ENCODE data around the gene TLE4.

Gene TLE4

DNA sequence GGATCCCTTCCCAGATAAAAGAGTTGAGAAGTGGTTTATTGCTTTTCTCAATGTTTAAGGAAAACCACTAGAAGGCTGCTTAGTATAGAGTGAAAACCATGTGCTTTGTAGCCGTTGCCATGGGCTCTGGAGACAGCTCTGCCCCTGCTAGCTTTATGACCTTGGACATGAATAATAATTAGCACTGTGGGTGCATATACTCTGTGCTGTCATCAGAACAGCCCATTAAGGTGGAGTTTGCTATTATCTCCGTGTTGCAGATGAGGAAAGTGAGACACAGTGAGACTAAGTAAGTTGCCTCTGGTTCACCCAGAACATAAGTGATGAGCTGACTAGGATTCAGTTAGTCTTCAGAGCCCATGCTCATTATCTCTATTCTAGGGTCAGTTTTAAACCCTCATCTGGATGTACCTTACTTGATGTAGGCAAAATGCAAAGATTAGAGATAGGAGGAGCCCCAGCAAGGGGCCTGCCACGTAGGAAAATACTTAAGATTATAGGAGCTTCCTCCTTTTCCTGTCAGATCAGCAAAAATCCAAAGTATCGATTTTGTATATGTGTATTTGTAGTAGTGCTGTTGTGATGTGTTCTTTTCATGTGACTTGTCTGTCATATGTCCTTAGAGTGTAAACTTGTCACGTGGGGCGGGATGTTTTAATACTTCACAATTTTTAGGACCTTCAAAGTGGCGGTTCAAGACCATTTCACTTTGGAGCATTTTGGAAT lies 102.5 kb downstream of the TLE4 start:
- TF ChIP-seq CTCF (IDR thresholded peaks at IDR 0.05; ENCODE audit: extremely low read depth, missing control alignments) = no peak
- DNase-seq (ENCODE audit: low spot score) = no peak

DNA sequence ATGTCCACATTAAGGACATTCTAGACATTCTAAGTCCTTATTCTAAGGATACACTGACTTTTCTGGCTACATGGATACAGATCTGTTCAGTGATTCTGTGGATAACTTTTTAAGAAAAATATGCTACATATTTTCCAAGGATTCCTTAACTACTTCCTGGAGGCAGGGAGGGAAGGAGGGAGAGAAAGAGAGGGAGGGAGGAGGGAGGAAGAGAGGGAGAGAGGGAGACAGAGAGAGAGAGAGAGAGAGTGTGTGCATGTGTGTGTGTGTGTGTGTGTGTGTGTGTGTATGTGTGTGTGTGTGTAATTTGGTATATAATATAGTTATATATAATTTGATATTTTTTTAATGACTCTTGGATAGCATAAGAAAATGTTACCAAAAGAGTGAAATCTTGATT lies 109.8 kb downstream of the TLE4 start:
- TF ChIP-seq CTCF (IDR thresholded peaks at IDR 0.05; ENCODE audit: extremely low read depth, missing control alignments) = no peak
- DNase-seq (ENCODE audit: low spot score) = no peak

DNA sequence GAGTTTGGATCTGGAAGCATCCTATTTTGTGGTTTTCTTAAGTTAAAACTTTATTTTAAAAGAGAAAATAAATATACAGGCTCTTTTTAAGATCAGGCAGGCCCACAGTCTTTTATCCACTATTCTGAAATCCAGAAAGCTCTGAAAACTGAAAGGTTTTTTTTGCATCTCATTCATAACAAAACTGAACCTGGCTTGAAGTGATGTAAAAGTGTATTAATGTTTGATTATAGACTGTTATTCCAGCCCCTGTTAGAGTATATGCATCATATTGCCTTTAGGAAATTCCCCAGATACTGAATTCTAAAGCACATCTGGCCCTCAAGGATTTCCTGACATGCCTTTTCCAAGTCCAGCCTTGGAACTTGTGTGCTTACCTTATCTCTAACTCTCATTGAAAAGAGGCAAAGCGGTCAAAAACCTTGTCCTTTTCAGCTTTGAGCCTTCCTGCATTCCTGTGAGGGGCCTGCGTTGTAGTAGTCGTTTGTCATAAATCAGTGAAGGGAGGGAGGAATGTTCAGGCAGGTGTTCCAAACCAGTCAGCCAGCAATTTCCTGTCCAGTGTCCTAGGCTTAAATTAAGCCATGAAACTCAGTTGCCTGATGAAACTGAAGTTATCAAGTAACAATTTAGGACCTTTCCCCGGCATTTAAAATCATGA lies 110.4 kb downstream of the TLE4 start:
- DNase-seq (ENCODE audit: low spot score) = no peak
- no peak for TF ChIP-seq CTCF (IDR thresholded peaks at IDR 0.05; ENCODE audit: extremely low read depth, missing control alignments)

DNA sequence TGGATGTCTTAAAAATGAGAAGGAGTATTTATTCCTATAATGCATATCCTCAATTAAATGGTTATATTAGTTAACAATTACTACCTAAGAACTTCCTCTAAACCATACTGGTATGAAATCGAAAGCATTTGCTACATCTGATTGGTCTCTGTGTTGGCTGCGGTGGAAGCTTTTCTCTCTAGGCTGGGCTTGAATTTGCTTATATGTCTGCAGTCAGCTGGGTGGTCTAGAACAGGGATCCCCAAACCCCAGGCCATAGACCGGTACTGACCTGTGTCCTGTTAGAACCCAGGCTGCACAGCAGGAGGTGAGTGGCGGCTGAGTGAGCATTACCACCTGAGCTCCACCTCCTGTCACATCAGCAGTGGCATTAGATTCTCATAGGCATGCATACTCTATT lies 112.3 kb downstream of the TLE4 start:
- TF ChIP-seq CTCF (IDR thresholded peaks at IDR 0.05; ENCODE audit: extremely low read depth, missing control alignments) = no peak
- DNase-seq (ENCODE audit: low spot score) = no peak

- no peak for TF ChIP-seq CTCF (IDR thresholded peaks at IDR 0.05; ENCODE audit: extremely low read depth, missing control alignments)
Measured at GRCh38 chr9:79684711-79685575, 113.2 kb downstream of the TLE4 start.

DNA sequence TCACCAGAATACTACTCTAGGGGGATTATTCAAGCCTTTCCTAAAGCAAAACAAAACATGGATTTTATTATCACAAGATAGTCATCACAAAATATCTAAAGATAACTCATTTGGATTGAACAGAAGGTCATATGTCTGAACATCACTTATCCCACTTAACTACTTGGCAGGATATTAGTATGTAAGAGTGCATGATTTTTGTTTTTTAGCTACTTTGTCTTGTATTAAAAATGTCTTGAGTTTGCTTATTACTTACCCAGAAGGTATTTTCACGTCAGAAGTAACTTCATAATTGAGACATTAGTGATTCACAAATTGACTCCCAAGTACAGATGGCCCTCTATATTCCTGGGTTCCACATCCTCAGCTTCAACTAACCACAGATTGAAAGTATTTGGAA lies 113.8 kb downstream of the TLE4 start:
- no peak for TF ChIP-seq CTCF (IDR thresholded peaks at IDR 0.05; ENCODE audit: extremely low read depth, missing control alignments)
- no peak for DNase-seq (ENCODE audit: low spot score)

More at GRCh38 chr9:79684711-79685575, 113.2 kb downstream of the TLE4 start:
- DNase-seq (ENCODE audit: low spot score) = no peak

Data from GM20000 (cell line).